ENCODE results near the gene NR4A2.

Gene NR4A2

DNA sequence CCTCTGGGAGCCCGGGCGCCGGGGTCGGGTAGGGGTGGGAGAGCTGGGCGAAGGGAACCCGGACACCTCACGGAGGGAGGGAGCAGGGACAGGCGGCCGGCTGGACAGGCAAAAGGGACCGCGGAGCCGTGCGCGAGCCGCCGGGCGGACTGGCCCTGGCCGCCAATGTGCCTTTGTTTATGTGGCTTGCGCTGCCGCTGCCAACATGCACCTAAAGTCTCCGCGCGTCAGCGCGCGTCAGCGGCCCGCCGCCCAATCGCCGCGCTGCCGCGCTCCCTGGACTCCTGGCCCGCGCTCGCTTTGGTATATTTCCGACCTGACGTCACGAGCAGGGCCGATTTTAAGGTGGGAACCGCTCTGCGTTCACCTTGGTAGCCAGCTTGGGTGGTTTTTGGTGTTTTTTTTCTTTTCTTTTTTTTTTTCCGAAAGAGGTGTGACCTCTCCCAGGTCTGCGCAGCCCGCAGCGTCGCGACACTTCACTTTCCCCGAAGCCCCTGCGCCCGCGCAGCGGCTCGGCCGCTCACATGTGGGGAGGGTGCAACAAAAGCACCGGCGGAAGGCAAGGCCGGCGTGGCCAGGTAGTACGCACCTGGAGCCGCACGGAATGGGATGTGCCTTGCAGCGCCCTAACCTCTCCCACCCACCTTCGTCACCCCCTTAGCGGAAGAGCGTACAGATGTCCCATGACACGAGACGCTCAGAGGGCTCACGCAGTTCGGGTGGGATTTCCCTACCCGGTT, at the start of gene NR4A2:
Gene NR4A2, minus strand, starts transcription at position 188 of the 740 bp plus-strand sequence. CDS start 2,535 bp downstream, outside the sequence.
- DNase-seq = peak; percentile 54

DNA sequence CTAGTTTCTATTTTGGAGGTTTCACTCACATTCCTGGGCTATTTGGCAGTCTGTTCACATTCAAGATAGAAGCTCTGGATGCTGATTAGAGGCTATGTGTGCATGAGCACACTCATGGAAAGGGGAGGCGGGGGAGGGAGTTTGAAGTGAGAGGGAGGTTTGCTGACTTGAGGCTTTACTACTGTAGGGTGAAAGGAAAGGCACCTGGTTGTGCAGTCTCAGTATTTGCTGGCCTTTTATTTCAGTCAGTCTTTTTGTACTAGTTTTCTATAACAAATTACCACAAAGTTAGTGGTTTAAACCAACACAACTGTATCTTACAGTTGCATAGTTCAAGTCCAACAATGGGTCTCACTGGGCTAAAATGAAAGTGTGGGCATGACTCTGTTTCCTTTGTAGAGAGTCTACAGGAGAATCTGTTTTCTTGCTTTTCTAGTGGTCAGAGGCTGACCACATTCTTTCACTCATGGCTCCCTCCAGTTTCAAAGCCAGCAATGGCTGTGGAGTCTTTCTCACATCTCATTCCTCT, 47.7 kb upstream of the NR4A2 start:
- no peak for DNase-seq

DNA sequence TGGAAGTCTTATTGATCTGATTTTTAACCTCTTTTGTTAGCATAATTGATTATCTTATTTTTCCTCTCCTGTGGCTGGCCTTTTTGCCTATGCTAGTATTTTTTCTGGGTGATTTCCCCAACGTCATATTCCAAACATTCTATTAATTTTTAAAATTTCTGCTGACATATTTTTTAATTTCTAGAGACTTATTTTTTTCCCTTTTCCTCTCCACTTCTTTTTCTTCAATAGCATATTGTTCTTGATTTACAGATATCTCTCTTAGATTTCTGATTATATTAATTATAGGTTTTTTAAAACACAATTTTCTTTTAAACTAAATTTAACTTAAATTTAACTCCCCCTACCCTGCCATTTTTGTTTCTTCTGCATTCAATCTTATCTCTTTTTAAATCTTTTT, 47.2 kb upstream of the NR4A2 start:
- DNase-seq = no peak

DNA sequence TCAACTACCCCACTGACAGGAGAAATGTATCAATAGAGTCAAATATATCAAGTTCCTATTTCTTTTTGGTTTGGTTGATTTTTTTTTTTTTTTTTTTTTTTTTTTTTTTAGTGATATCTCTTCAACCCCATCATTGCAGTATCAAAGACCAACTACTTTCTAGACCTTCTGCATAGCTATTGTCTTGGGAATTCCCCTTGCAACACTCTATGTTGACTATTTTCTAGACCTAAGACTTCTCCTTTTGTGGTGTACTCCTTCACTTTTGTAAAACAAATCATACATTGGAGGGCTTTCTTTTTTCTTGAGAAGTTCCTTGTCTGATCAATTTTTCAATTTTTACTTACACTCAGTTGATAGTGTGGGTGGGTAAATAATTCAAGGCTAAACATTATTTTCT, 46.5 kb upstream of the NR4A2 start:
- DNase-seq = no peak

DNA sequence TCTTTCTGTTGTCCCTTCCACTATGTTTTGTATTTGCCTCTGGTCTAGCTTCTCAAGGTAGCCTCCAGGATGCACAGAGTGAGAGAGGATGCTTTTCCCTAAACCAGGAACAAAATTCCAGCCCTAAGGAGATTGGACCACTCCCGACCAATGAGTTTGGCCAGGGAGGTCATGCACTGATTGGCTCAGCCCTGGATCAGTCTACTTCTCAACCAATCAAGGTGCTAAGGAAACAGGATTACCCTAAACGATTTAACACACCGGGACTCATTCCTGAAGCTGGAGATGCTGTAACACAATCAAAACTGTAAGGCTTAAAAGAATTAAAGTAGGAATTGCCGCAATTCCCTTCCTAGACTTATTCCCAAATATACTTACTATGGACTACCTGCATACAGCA, 34.2 kb upstream of the NR4A2 start:
- no peak for DNase-seq

DNA sequence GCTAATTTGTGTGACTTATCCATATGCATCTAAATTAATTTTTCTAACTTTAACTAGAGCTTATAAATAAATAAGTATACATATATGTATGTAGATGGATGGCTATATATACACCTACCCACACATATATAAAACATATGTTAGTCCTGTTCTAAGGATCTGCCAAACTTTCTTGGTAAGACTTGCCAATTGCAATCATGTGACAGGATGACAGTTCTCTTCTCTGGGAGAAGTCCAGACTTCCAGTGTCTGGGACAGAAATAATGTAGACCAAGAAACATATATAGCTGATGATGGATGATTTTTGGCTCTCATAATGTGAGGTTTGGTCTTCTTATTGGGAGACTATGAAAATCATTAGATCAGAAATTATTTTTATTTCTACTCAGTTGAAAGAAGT, 30.6 kb upstream of the NR4A2 start:
- DNase-seq = no peak

DNA sequence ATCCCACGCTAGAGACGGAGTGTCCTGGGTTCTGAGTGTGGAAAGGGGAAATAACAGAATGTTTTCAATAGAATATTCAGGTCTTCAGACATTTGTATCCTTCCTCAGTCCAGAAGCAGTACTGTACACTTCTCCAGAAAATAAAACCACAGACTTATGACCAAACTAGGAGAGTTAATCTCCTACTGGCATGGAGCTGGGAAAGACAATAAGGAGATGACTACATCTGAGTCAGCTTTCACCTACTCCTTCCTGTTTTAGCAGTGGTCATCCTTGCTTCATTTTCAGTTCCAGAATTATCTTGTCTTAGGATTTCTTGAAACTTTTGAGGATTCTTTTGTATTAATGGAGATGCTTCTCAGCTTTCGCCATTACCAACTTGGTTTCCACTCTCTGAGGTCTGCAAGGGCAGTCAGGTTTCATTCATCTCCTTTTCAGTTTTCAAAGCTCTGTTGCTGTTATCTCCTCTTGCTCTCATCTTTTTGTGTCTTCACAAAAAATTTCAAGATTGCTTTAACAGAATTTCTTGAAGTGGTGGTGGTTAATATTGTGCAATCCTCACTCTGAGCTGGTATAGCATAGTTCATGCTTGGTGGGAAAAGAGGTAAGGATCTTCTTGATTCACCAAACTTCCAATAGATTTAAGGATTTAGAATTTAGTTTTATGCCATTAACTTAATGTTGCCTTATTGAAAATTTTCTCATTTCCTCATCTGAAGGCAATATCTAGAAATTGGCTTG, 23.7 kb upstream of the NR4A2 start:
- no peak for DNase-seq

DNA sequence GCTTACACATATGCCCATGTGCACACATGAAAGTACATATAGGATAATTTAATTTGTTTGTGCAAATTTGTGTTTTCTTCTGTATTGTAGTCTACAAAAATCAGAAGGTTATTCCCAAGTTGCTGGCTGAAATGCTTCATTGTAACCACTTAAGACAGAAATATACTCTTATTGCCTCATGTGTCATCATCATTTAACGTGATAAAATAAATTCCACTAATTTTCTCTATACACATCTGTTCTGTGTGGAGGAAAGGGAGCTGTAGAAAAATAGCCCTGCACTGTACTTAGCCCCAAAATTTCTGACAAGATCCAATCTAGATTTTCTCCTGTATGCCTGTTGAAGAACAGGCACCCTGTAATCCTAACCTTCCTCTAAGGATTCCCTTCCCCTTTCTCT, 20.4 kb upstream of the NR4A2 start:
- DNase-seq = no peak

DNA sequence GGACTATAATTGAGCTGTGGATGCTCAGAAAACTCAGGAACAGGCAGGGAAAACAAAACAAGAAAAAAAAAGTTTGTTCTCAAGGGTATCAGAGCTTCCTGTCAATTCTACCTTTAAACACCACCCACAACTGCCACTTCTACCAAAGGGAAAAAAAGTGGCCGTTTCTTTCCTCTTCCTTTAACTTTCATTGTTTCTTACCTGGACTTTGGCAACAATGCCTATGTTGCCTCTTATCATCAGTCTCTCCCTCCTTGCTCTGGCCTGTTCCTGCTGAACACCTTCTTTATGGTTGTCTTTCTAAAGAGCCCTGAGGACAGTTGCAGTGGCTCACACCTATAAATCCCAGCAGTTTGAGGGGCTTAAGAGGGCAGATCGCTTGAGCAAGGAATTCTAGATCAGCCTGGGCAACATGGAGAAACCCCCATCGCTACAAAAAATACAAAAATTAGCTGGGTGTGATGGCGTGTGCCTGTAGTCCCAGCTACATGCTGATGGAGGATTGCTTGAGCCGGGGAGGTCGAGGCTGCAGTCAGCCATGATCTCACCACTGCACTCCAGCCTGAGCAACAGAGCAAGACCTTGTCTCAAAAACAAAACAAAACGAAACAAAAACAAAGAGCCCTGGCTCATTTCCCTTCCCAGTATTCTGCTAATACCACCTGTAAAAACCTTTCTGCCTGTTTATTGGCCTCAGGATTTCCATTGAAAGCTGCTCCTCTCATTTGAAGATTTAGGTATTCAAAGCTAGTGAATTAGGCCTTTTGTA, 18.0 kb upstream of the NR4A2 start:
- no peak for DNase-seq

DNA sequence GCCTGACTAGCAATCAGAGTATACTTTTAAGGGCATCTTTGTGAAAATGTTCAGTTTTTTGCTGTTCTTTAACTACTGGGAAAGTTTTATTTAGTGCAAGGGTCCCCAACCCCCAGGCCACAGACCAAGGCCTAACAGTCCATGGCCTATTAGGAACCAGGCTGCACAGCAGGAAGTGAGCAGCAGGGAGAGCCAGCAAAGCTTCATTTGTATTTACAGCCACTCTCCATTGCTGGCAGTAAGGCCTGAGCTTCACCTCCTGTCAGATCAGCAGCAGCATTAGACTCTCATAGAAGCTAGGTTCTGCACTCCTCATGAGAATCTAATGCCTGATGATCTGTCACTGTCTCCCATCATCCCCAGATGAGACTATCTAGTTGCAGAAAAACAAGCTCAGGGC, 17.1 kb upstream of the NR4A2 start:
- DNase-seq = no peak

DNA sequence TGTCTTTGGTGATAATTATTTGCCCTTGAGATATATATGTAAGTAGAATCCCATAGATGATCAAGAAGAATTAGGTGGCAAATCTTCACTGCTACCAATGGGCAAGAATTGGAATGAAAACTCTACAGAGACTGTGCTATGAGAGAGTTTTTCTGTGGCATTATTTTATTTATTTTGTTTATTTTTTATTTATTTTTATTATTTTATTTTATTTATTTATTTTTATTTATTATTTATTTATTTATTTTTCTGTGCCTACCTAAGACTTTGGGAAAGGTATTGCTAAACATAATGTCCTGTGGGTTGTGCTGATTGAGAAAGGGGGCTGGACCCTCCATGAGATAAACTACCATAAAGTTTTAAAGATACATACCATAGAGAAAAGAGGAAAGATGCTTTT, 16.6 kb upstream of the NR4A2 start:
- DNase-seq = no peak

DNA sequence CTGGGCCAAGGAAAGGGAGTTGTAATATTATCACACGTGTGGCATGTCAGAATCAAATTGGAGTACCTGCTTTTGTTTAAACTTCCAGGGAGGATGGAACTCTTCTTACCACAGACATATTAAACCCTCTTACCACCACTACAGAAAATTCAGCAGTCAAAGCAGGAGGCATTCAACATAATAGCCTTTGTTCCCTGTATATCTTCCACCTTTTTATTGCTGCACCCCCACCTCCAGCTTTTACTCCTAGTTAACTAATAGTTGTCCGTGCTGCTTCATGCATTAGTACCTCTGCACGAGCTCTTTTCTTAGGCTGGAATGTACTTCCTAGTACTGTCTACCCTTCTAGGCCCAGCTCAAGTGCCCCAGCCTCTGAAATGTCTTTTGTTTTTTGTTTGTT, 14.9 kb upstream of the NR4A2 start:
- no peak for DNase-seq

DNA sequence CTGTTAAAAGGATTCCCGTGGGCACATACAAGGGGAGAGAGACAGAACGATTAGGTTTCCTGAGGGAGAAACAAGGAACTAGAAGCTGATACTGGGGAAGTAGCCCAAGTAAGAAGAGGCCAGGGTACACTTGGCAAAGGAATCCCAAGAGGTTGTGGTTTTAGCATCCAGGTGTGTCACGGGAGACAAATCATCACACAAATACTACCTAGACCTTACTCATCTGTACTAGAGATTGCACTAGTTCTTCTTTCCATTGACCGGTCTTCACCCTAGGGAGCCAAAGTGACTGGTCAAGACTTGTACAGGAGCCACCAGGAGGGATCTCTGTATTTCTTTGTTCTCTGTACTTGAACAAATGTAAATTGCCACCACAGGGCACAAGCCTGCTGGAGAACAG, 14.2 kb upstream of the NR4A2 start:
- no peak for DNase-seq

DNA sequence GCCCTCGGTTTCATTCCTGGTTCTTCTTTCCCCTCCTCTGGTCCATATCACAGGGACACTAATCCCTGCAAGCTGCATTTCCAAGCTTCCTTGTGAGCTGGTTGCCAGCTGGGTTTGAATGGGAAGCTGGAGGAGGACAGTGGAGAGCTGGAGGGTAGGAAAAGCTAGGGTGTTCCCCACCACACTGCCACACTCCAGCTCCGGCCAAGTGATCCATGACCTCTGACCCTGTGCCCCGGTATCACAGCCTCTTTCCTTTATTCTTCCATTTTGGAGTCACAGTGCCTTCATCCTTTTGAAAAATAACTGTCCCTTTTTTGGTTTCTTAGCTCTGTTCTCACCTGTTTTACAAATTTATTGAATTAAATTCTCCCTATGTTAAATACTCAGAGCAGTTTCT, 13.1 kb upstream of the NR4A2 start:
- DNase-seq = no peak

DNA sequence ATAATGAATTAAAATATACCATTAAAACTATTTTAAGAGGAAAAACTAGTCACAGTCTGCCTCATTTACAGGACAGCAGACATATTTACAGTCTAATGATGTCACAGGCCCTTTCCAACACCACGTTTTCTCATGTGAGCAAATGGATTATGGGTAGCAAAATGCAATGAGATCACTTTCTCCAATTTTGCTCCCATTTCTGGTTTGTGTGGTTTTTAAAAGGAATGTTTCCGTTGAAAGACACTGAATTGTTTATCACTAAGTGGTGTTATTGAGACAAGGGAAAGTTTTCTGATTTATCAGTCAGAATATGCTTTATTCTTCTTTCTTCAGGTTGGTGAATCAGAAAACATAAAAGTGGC, 11.4 kb upstream of the NR4A2 start:
- no peak for DNase-seq

DNA sequence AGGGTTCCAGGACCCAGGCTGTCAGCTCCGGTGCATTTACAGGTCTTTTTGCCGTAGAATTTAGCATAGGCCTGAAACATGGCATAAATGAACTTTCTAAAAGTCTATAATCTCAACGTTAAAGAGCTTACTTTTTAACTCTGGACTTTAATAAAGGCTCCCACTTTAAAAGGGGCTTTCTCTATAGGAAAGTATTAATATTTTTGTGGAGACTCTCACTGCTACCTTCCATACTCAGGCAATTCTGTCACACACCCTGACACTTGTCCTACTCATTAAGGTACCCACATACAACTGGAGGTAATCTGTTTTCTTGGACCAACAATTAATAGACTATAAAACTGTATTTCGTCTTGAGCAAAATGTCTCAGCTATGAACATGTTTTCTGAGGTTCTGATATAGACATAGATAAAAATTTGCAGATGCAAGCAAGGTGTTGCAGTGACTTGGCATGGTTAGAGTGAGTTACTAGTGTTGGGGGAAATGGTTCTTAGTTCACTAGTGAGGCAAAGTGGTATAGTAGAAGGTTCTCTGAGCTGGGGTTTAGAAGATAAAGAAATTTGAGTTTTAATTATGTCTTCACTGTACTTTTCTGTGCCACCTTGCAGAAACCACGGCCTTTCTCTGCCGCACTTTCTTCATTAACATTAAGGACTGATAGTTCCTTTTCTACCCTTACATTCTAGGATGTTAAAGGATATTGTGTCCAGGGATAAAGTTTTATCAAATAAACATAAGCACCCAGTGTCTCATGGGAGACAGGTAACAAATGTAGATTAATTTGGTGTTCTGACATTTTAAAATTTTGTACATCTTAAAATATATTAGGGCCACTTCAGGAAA, 10.8 kb upstream of the NR4A2 start:
- DNase-seq = no peak

DNA sequence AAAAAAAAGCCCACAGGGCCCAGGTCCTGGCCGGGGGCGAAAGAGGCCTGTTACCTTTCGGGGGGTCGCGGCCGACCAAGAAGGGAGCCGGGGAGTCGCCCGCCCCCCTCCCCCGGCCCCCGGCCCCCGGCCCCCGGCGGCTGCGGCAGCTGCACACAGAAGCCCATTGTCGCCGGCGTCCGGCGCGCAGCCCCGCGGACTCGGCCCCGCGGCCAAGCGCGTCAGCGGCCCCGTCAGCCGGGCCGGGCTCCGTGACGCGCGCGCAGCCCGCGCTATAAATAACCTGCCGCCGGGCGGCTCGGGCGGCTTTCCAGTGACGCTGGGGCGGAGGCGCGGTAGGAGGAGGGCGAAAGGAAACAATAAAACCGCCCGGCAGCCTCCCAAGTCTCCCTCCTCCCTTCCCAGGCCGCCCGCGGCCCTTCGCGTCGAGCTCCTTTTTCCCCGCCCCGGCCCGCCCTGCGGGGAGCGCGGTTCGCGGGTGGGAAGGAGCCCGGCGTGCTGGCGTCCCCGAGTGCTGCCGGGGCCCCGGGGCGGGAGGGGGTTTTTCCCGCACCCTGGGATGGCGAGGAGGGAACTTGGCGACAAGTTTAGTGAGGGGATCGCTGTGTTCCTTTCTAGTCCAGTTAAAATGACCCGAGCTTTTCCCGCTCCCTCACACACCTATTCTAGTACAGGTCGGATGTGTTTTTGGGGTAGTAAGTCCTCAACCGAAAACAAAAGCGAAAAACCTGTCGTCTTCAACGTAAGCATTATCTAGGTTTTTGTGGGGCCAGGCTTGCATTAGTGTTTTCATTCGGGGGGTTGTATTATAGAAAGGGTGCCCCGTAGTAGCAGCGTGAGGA, 10.0 kb upstream of the NR4A2 start:
- peak; percentile 75 for DNase-seq

DNA sequence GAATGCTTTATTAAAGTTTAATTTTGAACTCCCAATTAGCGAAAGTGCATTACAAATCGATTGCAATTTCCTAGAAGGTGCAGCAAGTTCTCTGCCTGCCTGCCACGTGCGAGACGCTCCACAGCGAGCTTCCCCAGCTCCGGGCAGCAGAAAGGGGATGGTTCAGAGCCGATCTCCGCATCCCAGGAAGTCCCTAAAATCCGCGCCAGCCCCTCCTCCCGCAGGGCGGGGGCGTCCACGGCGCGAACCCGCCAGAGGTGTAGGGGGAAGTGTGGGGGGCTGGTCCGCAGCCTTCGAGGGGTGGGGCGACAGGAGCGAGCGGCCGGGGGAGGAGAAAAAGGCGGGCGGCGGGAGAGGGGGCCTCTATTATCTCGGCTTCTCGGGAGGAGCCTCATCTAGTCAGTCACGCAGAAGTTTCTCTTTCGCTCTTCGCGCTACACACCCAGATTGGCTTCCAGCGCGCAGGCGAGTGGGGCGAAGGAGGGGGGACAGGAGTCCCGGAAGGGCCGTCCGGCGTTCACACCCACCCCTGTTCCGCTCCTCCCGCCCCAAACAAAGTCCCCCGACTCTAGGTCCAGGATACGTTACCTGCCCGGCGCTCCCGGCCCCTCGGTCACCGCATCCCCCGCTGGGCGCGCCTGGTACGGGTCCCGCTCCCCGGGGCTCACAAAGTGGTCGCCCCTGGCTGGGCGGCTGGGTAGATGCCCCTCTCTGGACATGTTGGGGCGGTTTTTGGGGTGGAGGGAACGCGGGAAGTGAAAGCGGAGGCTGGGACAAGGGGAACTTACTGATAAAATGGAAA, 9.1 kb upstream of the NR4A2 start:
- peak; percentile 87 for DNase-seq

DNA sequence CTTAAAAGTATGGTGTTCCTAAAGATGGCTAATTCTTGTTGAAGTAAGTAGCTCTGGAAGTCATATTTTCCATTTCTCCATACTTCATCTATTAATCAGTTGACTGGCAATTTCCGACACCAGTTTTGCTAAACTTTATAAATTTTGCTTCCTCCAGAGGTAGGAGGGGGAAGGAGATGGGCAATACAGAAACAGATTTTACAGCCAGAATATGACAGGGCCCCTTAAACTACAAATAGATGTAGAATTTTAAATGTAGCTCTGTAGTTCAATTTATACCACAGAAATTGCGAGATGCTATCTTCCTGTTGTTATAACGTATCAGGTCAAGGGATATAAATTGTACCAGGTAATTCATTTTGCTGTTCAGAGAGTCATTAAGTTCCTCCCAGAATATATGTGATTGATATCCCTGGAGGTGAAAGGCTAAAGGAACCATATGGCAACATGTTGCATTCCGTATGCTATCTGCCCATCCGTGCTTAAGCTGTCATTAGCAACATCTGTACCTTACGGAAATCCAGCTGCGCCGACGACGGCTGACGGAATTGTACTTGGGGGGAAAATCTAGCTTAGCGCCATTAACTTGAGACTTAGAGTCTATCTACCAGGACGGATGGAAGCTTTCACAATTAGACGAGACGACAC, 8.4 kb upstream of the NR4A2 start:
- DNase-seq = no peak

DNA sequence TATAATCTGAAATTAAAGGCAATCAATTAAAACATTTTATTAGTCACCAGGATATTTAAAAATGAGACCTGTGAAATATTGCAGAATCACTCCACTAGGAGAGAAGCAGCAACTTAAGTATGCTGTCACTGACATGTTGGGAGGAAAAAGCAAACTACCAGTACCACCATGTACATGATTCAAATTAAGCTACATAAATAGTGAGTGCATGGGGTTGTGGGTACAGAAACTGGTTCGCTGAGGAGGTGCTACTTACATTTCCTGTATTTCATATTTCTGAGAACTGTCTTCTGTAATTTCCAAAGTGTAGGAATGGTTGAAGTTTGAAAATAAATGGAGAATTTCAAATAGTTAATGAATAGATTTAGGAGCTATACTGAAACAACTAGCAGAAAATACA, 7.9 kb upstream of the NR4A2 start:
- DNase-seq = peak; percentile 24

Measured in GF-D8 (cell line).